Stimulated activated CD4-positive, alpha-beta T cell treated with anti-CD3 and anti-CD28 coated beads, TNF-alpha, amount 100 ng/mL, for 48 hours (primary cell): ENCODE results near the gene CST4.
"Not testable (repeated sequence)": the region's sequence is repeated elsewhere in the genome, so short reads cannot be mapped to it uniquely, and the experiment has no call there.

Experiments used
- DNase-seq, 3 donors: peaks; one replicate each; pipeline ENCODE4 v3.0.0-alpha.2; 2020; ENCODE audit warnings: low read depth in 3 of 3

Gene CST4

DNA sequence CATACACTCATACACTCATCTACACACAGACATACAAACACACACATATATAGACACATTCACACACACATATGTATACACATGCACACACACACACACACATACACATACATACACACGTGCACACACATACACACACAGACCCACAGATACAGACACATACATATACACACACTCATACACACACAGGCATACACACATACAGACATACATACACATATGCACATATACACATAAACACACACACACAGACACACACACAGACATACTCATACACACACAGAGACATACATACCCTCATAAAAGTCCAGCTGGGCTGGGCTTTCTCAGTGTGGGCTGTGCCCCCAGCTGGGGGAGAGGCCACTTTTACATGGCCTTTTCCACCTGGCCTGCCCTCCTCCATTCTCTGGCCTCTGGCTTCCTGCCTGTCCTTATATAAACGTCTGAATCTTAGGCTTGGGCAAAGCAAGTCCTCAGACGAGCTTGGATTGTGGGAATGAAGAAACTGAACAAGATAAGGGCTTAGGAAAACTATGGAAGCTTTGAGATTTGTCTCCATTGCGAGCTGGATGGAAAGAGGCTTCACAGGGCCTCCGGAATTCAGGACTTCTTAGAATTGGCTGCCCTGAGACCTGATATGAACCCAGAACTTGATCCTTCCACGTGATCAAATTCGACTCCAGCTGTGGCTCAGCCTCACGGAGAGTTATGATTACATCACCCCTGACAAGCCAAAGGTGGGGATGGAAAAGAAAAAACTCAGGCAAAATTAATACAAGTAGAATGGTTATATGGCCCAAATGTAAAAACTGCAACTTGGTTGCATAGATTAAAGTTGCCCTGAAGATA, 28.6 kb downstream of the CST4 start:
- DNase-seq = no peak

DNA sequence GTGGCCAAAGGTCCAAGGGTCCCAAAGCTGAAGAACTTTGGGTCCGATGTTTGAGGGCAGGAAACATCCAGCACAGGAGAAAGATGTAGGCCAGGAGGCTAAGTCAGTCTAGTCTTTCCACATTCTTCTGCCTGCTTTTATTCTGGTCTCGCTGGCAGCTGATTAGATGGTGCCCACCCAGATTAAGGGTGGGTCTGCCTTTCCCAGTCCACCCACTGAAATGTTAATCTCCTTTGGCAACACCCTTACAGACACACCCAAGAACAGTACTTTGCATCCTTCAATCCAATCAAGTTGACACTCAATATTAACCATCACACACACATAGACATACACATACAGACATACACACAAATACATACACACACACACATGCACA, 29.2 kb downstream of the CST4 start:
- DNase-seq = not testable (repeated sequence)

DNA sequence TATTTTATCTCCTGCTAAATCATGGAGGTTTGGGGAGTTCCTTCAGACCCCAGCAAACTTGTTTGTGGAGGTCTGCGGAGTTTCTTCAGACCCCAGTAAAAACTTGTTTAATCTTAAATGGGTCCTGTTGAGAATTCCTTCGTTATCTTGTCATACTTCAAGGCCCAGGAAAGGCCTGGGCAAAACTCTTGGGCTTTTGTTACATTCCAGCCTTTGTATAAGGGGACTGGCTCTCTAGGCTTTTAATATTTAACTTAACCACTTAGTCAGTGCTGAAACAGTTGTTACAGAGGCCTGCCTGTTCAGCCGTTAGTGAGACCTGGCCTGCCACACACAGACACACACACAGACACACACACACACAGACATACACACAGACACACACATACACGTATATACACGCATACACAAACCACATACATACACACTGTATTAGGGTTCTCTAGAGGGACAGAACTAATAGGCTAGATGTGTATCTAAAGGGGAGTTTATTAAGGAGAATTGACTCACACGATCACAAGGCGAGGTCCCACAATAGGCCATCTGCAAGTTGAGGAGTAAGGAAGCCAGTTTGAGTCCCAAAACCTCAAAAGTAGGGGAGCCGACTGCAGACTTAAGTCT, 29.7 kb downstream of the CST4 start:
- DNase-seq = no peak

DNA sequence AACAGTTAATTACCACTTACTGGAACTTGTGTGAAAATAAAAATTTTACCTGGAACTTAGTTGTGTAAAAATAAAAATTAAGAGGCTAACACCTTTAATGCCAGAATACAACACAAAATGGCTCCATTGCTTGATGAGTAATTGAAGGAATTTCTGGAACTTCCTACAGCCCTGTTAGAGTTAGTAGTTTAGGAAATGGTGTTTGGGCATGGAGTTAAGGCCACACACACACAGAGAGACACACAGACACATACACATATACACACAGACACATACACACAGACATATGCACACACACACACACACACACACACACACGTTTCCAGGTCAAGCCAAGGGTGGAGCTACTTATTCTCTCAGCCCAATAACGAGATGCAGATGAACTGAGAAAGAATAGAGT, 30.5 kb downstream of the CST4 start:
- DNase-seq = no peak

DNA sequence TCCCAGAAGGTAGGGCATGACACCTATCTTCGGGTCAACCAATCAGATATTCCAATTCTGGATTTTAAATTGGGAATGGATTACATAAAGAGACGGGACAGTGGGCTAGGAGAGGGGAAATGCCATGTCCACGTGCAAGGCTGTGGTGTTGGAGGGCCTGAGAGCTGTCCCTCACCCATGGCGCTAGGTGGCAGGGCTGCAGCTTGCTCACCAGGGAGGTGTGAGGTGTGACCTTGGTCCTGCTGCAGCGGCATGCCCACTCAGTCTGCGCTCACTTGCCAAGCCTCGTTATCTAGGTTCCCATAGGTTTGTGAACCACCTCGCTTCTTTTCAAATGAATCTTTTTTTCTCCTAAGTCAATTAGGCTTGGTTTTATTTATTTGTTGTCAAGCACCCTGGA, 31.6 kb downstream of the CST4 start:
- no peak for DNase-seq

DNA sequence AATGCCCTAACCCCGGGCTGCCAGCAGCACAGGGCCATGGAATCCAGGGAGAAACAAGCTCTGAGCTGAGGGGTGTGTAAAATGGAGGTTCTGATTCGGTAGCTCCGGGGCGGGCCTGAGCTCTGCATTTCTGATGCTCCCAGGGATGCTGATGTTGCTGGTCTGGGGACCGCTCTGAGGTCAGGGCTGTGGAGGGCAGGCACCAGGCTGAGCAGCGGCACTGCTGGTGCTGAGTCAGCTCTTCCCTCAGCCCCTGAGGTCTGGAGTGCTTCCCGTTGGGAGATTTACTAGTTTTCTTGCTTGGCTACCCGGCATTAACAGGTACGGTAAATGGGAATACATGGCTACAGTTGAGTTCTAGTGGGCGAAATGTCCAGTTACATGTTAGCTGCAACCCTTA, 32.5 kb downstream of the CST4 start:
- DNase-seq = no peak

DNA sequence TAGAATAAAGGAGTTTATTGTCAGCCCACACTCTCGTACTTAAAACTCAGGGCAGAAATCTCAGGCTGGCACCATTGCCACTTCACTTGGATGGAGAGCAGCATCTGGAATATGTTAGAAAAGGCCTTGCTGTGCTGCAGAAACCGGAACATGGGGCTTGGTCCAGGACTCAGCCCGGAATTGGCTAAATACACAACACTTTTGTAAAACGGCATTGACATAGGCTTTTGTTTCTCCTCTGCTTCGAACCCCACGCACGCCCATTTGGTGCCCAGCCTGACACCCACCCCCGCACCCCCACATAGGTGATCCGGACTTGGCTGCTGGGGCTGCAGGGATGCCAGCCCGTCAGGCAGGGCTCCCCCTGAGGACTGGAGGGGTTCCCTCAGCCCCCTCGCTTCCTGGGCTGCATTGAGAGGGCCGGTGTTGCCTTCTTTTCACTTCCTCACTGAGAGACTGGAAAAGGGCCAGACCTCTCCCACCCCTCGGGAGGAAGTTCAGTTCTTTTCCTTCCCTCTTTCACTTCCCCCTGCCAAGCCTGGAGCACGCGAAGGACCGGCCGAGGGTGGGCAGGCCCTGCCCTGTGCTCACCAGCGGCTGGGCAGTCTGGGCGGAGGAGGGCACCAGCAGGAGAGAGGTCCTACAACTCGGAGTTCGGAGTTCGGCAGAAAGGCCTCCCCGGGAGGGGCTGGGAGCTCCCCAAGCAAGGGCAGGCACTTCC, 33.2 kb downstream of the CST4 start:
- DNase-seq = no peak

DNA sequence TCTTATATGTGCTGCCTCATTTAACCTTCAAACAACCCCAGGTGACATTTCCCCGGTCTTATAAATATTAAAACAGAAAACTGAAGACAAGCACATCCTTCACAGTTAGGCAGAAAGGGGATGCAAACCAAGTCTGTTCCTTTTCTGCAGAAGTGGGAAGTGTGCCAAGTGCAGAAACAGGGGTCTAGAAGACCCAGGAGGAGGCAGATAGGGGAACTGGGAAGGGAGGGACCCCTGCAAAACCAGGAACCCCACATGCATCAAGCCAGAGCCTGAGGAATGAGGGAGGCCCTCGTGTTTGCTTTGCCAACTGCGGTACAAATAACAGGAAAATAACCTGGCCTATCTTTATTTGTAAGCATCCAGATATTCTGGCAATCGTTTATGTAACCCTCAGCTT, 34.1 kb downstream of the CST4 start:
- DNase-seq = no peak

DNA sequence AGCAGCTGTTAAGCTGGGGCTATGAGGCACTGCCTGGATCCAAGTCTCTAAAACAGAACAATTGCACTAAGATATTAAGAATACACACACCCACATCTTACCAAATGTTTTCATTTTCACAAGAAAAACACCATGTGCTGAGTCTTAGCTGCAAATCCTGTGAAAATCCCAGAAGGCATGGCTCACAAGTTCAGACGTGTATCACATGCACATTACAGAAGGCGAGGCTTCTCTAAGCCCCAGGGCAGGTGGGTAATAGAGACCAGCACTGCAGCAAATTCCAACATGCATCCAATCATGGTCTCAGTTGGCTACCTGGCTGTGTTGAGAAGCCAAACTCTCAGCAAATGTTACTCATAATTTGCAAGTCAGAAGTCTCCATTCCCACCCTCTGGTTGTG, 34.8 kb downstream of the CST4 start:
- no peak for DNase-seq

DNA sequence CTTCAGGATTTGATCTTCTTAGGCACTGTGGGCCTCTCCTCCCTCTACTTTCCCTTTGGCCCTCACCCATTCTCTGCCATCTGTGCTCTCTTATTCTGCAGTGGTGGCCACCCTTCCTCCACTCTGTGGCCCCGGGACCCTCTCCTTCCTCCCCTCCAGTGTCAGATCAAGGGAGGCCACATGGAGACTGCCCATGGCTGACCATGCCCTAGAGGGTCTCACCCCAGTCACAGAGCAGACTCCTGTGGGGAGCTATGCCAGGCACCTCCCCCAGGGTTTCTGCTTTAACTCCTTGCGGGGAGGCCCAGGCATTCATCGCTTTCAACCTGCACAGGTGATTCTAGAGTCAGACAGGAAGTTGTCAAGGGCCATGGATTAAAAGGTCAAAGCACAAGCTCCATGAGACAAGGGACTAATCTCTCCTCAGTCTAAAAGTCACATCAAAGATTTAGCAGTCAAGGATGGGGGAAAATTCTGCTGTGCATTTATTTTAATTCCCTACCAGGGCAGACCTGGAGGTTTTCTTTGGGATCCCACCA, 35.4 kb downstream of the CST4 start:
- no peak for DNase-seq

DNA sequence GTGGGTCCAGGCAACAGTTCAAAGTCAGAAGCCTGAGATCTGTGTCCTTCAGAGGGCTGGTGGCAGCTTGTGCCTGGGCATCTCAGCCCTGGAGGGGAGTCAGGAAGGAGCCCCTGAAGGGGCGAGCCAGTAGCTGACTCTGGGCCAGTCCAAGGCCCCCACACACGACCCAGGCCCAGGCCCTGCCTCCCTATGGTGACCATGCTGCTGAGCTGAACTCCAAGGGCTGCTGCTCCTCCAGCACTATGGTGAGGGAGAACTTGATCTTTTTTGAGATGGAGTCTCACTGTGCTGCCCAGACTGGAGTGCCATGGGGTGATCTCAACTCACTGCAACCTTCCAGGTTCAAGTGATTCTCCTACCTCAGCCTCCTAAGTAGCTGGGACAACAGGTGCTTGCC, 35.9 kb downstream of the CST4 start:
- no peak for DNase-seq

DNA sequence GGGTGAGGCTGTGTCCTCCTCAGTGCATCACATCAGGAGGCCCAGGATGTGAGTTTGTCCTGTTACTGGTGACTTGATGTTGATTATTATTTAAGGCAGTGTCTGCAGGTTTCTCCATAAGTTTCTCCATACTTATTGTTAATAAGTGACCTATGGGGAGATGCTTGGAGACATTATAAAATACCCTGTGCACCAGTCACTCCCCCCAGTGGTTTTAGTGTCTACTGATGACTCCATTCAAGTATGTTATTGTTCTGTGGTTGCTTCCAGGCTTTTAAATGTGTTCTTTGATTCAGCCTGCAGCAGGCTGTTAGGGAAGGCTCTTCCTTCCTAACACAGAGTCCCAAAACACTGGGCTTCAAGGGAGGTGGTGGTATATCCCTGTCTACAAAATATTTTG, 36.5 kb downstream of the CST4 start:
- no peak for DNase-seq

DNA sequence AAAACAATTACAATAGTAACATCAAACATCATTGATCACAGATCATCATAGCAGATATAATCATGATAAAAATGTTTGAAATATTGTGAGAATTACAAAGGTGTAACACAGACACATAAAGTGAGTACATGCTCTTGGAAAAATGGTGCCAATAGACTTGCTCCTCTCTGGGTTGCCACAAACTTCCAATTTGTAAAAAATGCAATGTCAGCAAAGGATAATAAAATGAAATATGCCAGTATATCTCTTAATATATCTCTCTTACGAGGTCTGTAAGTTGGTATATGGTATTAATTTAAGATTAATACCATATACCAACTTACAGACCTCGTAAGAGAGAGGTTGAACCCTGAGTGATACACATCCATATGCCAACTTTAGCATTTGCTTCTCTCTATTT, 37.7 kb downstream of the CST4 start:
- DNase-seq = no peak

DNA sequence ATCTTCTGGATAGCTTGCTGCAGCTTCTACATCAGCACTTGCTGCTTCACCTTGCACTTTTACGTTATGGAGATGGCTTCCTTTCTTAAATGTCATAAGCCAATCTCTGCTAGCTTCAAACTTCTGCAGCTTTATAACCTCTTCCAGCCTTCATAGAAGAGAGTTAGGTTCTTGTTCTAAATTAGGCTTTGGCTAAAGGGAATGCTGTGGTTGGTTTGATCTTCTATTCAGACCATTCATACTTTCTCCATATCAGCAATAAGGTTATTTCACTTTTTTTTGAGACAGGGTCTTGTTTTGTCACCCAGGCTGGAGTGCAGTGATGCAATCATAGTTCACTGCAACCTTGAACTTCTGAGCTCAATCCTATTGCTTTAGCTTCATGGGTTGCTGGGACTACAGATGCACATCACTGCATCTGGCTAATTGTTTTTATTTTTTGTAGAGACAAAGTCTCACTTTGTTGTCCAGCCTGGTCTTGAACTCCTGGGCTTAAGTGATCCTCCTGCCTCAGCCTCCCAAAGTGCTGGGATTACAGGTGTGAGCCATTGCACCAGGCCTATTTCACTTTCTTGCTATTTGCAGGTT, 38.9 kb downstream of the CST4 start:
- no peak for DNase-seq

DNA sequence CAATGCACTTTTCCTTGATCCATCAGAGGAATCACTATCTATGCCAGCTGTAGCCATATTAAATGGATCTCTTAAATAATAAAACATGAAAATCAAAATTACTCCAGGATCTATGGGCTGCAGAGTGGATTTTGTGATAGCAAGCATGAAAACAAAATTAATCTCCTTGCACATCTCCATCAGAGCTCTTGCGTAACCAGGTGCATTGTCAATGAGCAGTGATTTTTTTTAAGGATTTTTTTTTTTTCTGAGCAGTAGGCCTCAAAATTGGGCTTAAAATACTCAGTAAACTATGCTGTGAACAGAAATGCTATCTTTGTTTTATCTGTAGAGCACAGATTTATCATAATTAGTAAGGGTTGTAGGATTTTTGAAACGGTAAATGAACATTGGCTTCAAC, 39.6 kb downstream of the CST4 start:
- no peak for DNase-seq

DNA sequence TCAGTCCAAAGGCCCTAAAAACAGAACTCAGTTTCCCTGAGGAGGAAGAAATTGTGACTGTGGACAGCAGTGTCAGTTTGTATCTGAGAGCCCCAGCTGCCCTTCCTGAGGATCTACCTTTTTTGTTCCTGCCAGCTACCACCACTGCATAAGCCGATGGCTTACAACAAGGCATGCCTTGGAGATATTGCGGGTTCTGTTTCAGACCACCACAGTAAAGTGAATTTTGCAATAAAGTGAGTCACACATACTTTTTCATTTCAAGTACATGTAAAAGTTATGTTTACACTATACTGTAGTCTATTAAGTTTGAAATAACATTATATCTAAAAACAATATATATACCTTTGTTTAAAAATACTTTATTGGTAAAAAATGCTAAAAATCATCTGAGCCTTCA, 41.5 kb downstream of the CST4 start:
- DNase-seq = no peak

DNA sequence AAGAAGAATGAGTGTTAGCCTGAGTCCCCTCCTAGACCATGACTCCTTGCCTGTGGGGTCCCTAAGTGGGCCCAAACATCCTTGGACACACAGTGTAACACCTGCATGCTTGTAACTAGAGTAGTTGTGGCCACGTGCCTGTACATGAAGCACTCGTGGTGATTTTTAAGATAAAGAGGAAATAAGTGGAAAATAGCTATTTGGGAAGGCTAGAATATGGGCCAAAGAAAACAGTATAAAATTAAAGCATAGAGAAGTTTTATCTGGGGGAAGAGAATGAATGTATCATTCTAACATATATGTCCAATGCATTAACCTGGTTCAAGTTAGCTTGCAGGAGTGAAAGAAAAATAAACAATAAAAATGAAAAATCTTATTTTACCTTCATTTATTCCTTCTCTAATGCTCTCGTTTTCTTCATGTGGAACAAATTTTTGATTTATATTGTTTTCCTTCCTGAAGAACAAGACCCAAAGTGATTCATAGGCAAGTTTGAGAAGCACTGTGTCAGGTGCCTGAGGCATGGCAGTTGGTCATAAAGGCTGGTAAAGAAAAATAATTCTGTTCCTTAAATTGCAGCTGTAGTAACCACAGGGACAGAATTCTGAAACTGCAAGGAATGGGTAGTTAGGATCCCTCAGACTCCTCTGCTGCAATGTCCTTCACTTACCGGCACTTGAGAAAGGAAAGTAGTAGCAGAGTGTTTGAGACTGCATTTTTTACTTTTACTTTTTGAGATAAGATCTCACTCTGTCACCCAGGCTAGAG, 42.5 kb downstream of the CST4 start:
- no peak for DNase-seq

DNA sequence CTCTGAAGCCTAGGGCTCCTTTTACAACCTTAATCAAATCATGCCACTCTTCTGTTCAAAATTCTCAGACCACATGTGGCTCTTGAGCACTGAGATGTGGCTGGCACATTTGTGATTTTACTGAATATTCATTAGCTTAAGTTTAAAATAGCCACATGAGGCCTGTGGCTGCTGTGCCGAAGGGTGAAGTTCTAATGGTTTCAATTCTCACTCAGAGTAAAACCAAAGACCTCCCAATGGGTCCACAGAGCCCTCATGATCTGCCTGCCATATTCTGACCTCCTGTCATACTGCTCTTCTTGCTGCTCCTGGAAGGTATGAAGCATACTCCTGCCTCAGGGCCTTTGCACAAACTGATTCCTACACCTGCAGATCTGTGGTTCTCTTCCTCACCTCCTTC, 43.3 kb downstream of the CST4 start:
- DNase-seq = no peak

DNA sequence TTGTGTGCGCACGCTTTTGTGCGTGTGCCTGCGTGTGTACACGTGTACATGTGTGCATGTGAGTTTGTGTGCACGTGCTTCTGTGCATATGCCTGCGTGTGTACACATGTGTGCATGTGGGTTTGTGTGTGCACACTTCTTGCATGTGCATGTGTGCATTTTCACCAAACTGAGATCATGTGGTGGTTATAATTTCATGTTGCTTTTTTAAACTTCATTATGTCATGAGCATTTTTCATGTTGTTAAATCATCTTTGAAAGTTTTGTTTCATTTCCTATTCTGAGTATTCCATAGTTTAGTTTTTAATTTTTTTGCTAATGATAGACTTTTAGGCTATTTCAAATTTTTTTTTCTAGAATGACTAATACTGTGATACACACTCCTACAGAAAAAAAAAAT, 44.7 kb downstream of the CST4 start:
- no peak for DNase-seq

DNA sequence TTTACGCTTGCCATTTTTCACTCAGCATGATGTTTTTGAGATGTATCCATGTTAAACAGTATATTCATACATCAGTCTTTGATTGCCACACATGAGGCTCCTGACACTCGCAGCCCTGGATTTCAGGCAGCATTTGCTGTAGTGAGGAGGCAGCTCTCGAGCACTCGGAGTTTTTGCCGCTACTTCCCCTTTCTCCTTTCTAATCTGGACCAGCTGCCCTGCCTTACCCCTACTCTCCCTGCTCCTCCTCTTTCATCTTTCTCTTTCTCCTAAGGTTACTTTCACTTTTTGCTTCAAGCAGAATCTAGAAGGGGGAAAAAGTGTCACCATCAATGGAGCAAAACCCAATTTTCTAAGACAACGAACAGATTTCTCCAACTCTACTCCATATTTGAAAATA, 45.2 kb downstream of the CST4 start:
- DNase-seq = no peak

DNA sequence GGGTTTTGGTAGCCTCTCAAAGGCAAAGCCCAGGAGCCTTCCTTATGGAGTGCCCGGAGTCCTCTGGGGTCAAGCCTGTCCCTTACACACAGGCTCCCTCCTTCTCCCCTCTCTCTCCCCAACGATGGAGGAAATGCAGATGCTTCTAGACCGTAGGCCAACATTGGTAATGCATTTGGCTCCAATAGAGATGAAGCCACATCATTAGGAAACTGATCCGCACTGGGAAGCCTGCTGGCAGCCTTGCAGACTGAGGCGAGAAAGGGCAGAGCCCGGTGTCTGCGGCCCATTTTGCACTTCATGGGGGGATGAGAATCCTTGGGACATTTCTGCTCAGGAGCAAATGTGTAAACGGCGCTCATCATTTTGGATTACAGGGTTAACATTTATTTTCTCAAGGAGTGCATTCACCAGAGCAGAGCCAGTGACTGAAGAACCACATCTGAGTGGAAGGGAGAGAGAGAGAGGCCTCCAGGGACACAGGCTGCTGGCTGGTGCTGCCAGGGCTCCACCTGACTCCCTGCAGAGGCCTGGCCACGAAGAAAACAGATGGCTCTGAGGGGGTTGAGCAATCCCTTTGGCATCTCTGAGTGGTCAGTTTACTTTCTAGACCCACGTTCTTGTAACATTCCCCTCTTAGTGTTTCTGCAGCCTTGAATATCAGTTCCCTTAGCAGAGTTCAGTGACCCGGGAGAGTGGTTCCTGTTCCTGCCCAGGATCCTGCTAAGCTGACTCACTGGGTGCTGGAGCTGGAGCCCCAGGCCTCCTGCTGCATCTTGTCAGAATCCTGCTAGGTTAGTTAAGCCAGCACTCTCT, 46.7 kb downstream of the CST4 start:
- DNase-seq = no peak
